Measurements from ENCODE around the gene GRIK3.

The GRIK3 gene

DNA sequence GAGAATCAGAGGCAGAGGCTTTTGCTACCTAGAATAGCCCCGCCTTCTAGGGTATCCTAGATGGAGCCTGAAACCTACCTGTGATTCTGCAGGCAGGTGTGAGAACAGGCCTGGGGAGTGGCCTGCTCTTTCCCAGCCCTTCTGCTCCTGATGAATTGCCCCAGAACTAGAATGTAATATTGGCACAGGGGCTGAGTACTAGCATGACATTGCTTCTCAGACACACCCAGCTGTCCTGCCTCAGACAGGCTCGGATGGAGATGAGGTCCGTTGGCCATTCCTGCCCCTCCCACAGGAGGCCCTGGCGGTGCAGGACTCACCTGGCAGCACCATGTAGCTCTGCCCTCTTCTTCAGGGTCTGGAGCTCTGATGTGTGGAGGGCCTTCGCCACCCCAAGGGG is 237.6 kb downstream of the GRIK3 start:
- no peak for TF ChIP-seq CTCF (IDR thresholded peaks at IDR 0.05; ENCODE audit: insufficient read depth, missing control alignments)
- FAIRE-seq (no peak), DNase-seq (ENCODE audit: insufficient read length, low spot score) (no peak)

- no peak for DNase-seq (ENCODE audit: insufficient read length, low spot score)
- FAIRE-seq, result no peak
- TF ChIP-seq CTCF (IDR thresholded peaks at IDR 0.05; ENCODE audit: insufficient read depth, missing control alignments), result no peak
Observed at GRCh38 chr1:36796106-36796590, 238.2 kb downstream of the GRIK3 start.

GRCh38 chr1:36794460-36794859 is 239.9 kb downstream of the GRIK3 start:
- DNase-seq (ENCODE audit: insufficient read length, low spot score) (no peak), FAIRE-seq (no peak)
- no peak for TF ChIP-seq CTCF (IDR thresholded peaks at IDR 0.05; ENCODE audit: insufficient read depth, missing control alignments)

GRCh38 chr1:36793452-36793851 is 240.9 kb downstream of the GRIK3 start:
- FAIRE-seq, result no peak
- TF ChIP-seq CTCF (IDR thresholded peaks at IDR 0.05; ENCODE audit: insufficient read depth, missing control alignments), result no peak
- DNase-seq (ENCODE audit: insufficient read length, low spot score), result no peak

GRCh38 chr1:36792292-36792691 is 242.0 kb downstream of the GRIK3 start:
- DNase-seq (ENCODE audit: insufficient read length, low spot score), result no peak
- no peak for FAIRE-seq
- no peak for TF ChIP-seq CTCF (IDR thresholded peaks at IDR 0.05; ENCODE audit: insufficient read depth, missing control alignments)

DNA sequence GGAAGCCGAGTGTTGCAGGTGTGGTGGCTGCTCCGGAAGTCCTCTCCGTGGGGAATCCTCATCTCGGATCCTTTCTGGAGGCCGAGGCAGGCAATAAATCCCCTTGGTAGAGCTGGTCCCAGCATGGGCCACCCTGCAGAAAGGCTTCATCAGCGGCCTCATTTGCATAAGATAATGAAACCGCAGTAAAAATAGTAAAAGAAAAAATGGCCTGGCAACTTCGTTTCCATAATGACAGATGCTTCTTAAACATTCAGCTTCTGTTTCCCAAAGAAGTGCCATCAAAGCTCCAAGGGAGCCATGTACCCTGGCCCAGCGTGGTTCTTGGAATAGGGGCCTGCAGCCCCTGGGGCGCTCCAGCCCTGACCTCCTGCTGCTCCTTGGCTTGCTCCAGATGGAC is 244.1 kb downstream of the GRIK3 start:
- FAIRE-seq (no peak), DNase-seq (ENCODE audit: insufficient read length, low spot score) (no peak)
- TF ChIP-seq CTCF (IDR thresholded peaks at IDR 0.05; ENCODE audit: insufficient read depth, missing control alignments), result no peak

GRCh38 chr1:36789535-36789934 is 244.8 kb downstream of the GRIK3 start:
- no peak for FAIRE-seq
- no peak for DNase-seq (ENCODE audit: insufficient read length, low spot score)
- no peak for TF ChIP-seq CTCF (IDR thresholded peaks at IDR 0.05; ENCODE audit: insufficient read depth, missing control alignments)
